ENCODE results near the gene OR10H5. TPM values are rescaled to one million over a fixed set of nuclear protein-coding genes. Genes with fewer than 3 reads are reported as not detected.
A peak's percentile ranks its signal among the peaks of the same experiment; 100 is the strongest.

The OR10H5 gene
- total and polyA plus RNA-seq, 10 of the 15 experiments (the other 5 are each of a cell fraction or from before 2014, with no cell fraction given), result not detected

GRCh38 chr19:15836330-15837220 lies 49.1 kb downstream of the OR10H5 start (continued):
- TF ChIP-seq E2F4 (IDR thresholded peaks at IDR 0.05; ENCODE audit: low read depth, low read length) (no peak), SP1 (IDR thresholded peaks at IDR 0.05; ENCODE audit: low read depth, low read length) (peak; percentile 87), POU2F2 (IDR thresholded peaks at IDR 0.05; ENCODE audit: borderline replicate concordance, low read depth, low read length) (peak; percentile 81; the same call in 2 of the 3 replicates), ZBTB33 (IDR thresholded peaks at IDR 0.05) (no peak), BCL3 (IDR thresholded peaks at IDR 0.05; ENCODE audit: borderline replicate concordance, insufficient read depth, low read depth, low read length, poor library complexity, severe bottlenecking) (no peak), NR2C1 (IDR thresholded peaks at IDR 0.05) (no peak), KDM1A (IDR thresholded peaks at IDR 0.05; ENCODE audit: borderline replicate concordance) (no peak), IRF3 (IDR thresholded peaks at IDR 0.05) (peak; percentile 27; the same call in 1 of the 2 replicates), TBL1XR1 (IDR thresholded peaks at IDR 0.05; ENCODE audit: low read depth, low read length) (no peak), STAT3 (IDR thresholded peaks at IDR 0.05; ENCODE audit: low read depth, low read length) (no peak), YY1 (IDR thresholded peaks at IDR 0.05; ENCODE audit: low read depth, low read length) (no peak), DPF2 (IDR thresholded peaks at IDR 0.05) (no peak)
